Stimulated activated CD4-positive, alpha-beta T cell treated with anti-CD3 and anti-CD28 coated beads, TNF-alpha, amount 100 ng/mL, for 48 hours (primary cell): Measurements from ENCODE around the gene NOL6.
"Not testable (repeated sequence)": the region's sequence is repeated elsewhere in the genome, so short reads cannot be mapped to it uniquely, and the experiment has no call there.

Experiments used
- DNase-seq, 3 donors: peaks; one replicate each; pipeline ENCODE4 v3.0.0-alpha.2; 2020; ENCODE audit warnings: low read depth in 3 of 3

Gene NOL6

GRCh38 chr9:33473643-33474352, at the start of gene NOL6:
Gene NOL6 (minus strand): TSS chr9:33473924. CDS start chr9:33473842, 82 bp downstream.
- DNase-seq, result peak; percentile 95 to 97 (median 96)

DNA sequence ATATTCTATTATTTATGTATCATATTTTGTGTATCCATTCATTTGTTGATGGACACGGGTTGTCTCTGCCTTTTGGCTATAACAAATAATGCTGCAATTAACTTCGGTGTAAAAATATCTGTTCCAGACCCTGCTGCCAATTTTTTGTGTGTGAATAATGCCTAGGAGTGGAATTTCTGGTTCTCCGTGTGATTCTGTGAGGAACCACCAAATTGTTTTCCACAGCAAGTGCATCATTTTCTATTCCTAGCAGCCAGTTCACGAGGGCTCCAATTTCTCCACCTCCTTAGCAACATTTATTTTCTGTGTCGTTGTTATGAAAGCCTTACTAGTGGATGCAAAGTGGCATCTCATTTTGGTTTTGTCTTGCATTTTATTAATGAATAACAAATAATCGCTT, 48.1 kb upstream of the NOL6 start:
- not testable (repeated sequence) for DNase-seq

DNA sequence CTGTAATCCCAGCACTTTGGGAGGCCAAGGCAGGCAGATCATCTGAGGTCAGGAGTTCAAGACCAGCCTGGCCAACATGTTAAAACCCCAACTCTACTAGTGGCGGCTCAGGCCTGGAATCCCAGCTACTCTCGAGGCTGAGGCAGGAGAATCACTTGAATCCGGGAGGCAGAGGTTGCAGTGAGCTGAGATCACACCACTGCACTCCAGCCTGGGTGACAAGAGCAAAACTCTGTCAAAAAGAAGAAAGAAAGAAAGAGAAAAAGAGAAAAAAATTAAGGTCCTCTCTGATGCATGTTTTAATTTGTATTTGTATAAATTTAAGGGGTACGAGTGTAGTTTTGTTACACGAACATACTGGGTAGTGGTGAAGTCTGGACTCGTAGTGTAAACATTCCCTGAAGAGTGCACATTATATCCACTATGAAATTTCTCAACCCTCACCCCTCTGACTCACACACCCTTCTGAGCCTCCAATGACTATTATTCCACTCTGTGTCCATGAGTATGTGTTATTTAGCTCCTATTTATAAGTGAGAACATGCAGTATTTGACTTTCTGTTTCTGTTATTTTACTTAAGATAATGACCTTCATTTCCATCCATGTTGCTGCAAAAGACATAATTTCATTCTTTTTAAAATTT, 44.3 kb upstream of the NOL6 start:
- DNase-seq, result not testable (repeated sequence)

DNA sequence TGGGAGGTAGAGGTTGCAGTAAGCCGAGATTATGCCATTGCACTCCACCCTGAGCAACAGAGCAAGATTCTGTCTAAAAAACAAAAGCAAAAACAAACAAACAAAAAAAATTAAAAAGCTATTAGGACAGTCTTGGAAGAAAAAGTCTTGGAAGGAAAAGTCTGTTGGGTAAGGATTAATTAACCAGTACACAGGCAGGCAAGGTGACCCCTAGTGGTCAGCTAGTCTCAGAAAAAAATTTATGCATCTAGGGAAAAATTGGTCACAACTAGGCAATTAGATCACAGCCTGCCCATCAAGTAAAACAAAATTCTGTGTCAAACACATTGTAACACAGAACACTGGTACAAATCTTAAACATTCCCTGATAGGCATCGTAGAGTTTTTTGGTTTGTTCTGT, 43.6 kb upstream of the NOL6 start:
- no peak for DNase-seq

DNA sequence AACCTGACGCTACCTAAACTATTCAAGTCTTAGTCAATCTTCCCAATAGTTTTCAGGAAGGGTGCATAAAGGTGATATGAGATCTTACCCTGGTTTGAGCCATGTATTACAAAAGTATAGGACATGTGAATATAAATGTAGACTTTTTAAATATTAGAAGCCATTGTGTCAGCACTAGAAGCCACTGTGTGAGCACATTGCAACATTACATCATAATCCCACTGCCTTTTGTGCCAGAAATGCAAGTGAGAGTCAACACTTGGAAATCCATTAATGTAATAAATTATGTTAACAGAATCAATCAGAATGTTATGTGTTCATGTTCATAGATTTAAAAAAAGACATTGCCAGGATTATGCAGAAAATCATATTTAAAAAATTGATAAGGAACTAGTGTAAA, 42.7 kb upstream of the NOL6 start:
- DNase-seq, result not testable (repeated sequence)

DNA sequence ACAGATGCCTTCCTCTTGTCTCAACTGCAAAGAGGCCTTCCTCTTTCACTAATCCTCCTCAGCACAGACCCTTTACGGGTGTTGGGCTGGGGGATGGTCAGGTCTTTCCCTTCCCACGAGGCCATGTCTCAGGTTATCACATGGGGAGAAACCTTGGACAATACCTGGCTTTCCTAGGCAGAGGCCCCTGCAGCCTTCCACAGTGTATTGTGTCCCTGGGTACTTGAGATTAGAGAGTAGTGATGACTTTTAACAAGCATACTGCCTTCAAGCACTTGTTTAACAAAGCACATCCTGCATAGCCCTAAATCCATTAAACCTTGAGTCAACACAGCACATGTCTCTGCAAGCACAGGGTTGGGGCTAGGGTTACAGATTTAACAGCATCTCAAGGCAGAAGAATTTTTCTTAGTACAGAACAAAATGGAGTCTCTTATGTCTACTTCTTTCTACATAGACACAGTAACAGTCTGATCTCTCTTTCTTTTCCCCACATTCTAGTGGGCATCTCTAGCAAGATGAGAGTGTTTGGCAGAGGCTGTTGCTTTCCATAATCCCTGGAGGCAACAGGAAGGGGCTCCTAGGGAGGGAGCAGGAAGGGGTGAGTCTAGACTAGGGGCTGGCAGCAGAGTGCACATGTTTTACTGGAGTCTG, 41.7 kb upstream of the NOL6 start:
- not testable (repeated sequence) for DNase-seq

GRCh38 chr9:33512535-33512934, 38.8 kb upstream of the NOL6 start:
- not testable (repeated sequence) for DNase-seq

DNA sequence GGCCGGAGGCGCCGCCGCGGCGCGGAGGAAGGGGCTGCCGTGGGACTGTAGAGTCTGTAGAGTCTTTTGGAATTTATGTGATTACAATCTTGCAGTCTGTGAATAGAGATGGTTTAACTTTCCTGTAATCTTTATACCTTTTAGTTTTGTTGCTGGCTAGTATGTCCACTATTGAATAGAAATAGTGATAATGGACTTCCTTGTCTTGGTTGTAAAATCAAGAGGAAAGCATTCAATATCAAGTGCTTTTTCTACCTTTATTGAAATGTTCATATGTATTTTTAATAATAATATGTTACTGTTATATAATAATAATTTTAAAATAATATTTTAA, 37.4 kb upstream of the NOL6 start:
- DNase-seq, result not testable (repeated sequence)

DNA sequence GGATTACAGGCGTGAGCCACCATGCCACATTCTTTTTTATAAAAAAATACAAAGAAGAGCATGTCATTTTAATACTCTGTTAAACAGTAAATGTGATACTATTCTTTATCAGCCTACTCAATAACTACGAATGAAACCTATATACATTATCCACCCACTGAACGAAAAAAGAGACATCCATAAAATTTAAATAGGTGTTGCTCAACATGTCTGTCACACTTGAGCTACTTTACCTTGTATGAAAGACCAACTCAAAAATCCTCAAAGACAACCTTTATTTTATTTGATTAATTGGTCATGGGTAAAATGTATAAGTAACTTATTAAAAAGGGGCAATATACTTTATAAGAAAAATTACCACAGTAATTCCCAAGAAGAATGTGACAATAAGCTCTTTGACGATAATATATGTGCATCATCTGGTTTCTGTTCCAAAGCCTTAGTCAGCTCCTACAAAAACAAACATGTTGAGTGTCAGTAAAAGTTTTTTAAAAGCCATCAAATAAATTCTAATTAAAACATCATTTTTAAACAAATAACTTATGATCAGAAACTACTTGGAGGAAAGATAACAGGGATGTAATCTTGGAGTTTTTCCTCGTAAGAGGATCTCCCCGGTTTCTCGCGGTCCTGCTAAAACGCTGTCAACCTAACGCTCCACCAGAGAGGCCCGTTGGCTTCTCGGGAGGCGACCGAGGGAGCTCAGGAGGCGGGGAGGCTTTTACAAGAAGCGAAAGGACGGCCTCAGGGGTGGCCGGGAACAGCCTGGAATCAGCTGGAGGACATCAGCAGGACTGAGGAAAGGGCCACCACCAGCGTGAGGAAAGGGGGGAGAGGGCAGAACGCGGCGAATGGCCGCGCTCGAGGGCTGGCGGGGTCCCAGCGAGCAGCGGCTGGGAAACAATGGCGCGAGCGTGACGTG, 36.8 kb upstream of the NOL6 start:
- peak in 1 of 3 donors; percentile 41 for DNase-seq

GRCh38 chr9:33506626-33507370, 33.1 kb upstream of the NOL6 start:
- DNase-seq, result peak in 1 of 3 donors; percentile 15

GRCh38 chr9:33498387-33498786, 24.7 kb upstream of the NOL6 start:
- no peak for DNase-seq

GRCh38 chr9:33493819-33494218, 20.1 kb upstream of the NOL6 start:
- not testable (repeated sequence) for DNase-seq

GRCh38 chr9:33489066-33489465, 15.3 kb upstream of the NOL6 start:
- no peak for DNase-seq

GRCh38 chr9:33485312-33485711, 11.6 kb upstream of the NOL6 start:
- not testable (repeated sequence) for DNase-seq

GRCh38 chr9:33480976-33481375, 7.3 kb upstream of the NOL6 start:
- DNase-seq, result no peak

DNA sequence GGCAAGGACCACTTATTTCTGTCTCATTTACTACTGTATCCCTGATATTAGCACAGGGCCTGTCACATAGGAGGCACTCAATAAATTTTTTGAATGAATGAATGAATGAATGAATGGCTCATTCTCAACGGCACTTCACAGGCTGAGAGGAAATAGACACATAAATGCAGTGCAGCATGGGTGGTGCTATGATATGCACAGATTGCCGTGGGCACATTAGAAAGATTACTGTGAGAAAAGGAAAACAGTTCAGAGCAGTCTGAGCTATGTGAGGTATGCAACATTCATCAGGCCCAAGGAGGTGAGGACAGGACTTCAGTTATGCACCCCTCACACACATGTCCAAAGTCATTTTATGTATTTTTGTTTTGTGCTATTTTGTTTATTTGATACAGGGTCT, 6.4 kb upstream of the NOL6 start:
- DNase-seq, result no peak

DNA sequence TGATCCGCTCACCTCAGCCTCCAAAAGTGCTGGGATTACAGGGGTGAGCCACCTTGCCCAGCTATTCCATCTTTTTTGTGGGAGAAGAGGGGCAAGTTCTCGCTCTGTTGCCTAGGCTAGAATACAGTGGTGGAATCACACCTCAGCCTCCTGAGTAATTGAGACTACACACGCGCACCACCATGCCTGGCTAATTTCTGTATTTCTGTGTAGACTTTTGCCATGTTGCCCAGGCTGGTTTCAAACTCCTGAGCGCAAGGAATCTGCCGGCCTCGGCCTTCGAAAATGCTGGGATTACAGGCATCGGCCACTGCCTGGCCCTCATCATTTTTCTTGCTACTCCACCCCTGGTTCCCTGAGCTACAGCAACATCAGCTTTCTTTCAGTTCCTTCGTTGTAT, 2.8 kb upstream of the NOL6 start:
- DNase-seq, result no peak

DNA sequence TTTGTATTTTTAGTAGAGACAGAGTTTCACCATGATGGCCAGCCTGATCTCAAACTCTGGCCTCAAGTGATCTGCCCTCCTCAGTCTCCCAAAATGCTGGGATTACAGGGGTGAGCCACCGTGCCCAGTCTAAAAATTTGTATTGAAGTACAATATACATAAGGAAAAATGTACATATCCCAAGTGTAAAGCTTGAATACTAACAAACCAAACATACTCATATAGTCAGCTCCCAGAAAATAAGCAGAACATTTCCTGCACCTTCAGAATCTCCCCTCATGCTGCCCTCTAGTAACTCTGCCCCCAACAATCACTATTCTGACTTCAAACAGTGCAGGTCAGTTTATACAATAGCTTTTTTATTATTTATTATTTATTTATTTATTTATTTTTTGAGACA, 1.6 kb upstream of the NOL6 start:
- no peak for DNase-seq

- DNase-seq, result no peak
Measured at GRCh38 chr9:33472881-33473615, 676 bp downstream of the NOL6 start.

- DNase-seq, result no peak
Measured at GRCh38 chr9:33472171-33472880, 1.4 kb downstream of the NOL6 start.
